Measurements from ENCODE around the gene RASAL2. TPM values are rescaled to one million over a fixed set of nuclear protein-coding genes. Genes with fewer than 3 reads are reported as not detected.

Gene RASAL2
- total and polyA plus RNA-seq, 4 donors: 1.9 to 37.3 (median 22.2) TPM

GRCh38 chr1:178262120-178262500, 168.2 kb downstream of the RASAL2 start:
- peaks cover 0 to 5% of the 10 kb centered on the region in 2 donors for H3K4me1 ChIP-seq (ENCODE audit: control insufficient read depth in 1 of 2, insufficient read depth in 2 of 2, low read length in 2 of 2)
- 5 to 7% methylated on average over 3 of the region's 3 CpGs for WGBS, 2 donors
- H3K27me3 ChIP-seq (ENCODE audit: control insufficient read depth in 1 of 2, insufficient read depth in 2 of 2, low read length in 1 of 2): no peaks in the 10 kb centered on the region
- H3K4me3 ChIP-seq (ENCODE audit: low read length in 2 of 2): no peak overlapping the region
- intact Hi-C loops (cut with DNase I): no loop called here
- H3K27ac ChIP-seq (ENCODE audit: low read depth in 1 of 2, low read length in 2 of 2): no peak overlapping the region
- H3K9me3 ChIP-seq (ENCODE audit: control insufficient read depth, low read length): no peaks in the 10 kb centered on the region
- DNase-seq (no peak), ATAC-seq (ENCODE audit: low FRiP score) (no peak)
- H3K36me3 ChIP-seq (ENCODE audit: control insufficient read depth in 1 of 2, insufficient read depth in 2 of 2, low read length in 1 of 2): no peaks in the 10 kb centered on the region

GRCh38 chr1:178263341-178263740, 169.4 kb downstream of the RASAL2 start:
- no peaks in the 10 kb centered on the region for H3K36me3 ChIP-seq (ENCODE audit: control insufficient read depth in 1 of 2, insufficient read depth in 2 of 2, low read length in 1 of 2)
- no peak overlapping the region for H3K27ac ChIP-seq (ENCODE audit: low read depth in 1 of 2, low read length in 2 of 2)
- H3K27me3 ChIP-seq (ENCODE audit: control insufficient read depth in 1 of 2, insufficient read depth in 2 of 2, low read length in 1 of 2): no peaks in the 10 kb centered on the region
- H3K4me1 ChIP-seq (ENCODE audit: control insufficient read depth in 1 of 2, insufficient read depth in 2 of 2, low read length in 2 of 2): peaks cover 0 to 5% of the 10 kb centered on the region in 2 donors
- whole genome bisulfite sequencing, 2 donors: 10% methylated on average over 2 of the region's 2 CpGs
- intact Hi-C loops (cut with DNase I): no loop called here
- no peaks in the 10 kb centered on the region for H3K9me3 ChIP-seq (ENCODE audit: control insufficient read depth, low read length)
- ATAC-seq (ENCODE audit: low FRiP score) (no peak), DNase-seq (no peak)
- H3K4me3 ChIP-seq (ENCODE audit: low read length in 2 of 2): no peak overlapping the region

GRCh38 chr1:178266113-178266512, 172.2 kb downstream of the RASAL2 start:
- Histone ChIP-seq H3K27me3 (ENCODE audit: control insufficient read depth in 1 of 2, insufficient read depth in 2 of 2, low read length in 1 of 2) (no peaks in the 10 kb centered on the region), H3K4me1 (ENCODE audit: control insufficient read depth in 1 of 2, insufficient read depth in 2 of 2, low read length in 2 of 2) (peaks cover 0 to 5% of the 10 kb centered on the region in 2 donors), H3K27ac (ENCODE audit: low read depth in 1 of 2, low read length in 2 of 2) (no peak overlapping the region), H3K9me3 (ENCODE audit: control insufficient read depth, low read length) (no peaks in the 10 kb centered on the region), H3K36me3 (ENCODE audit: control insufficient read depth in 1 of 2, insufficient read depth in 2 of 2, low read length in 1 of 2) (no peaks in the 10 kb centered on the region), H3K4me3 (ENCODE audit: low read length in 2 of 2) (no peak overlapping the region)
- intact Hi-C loops (cut with DNase I): no loop called here
- ATAC-seq (ENCODE audit: low FRiP score) (no peak), DNase-seq (no peak)
- WGBS, 2 donors: 97 to 99% methylated on average over 3 of the region's 3 CpGs

GRCh38 chr1:178266619-178267066, 172.7 kb downstream of the RASAL2 start:
- no peaks in the 10 kb centered on the region for H3K27me3 ChIP-seq (ENCODE audit: control insufficient read depth in 1 of 2, insufficient read depth in 2 of 2, low read length in 1 of 2)
- no peak overlapping the region for H3K4me3 ChIP-seq (ENCODE audit: low read length in 2 of 2)
- H3K4me1 ChIP-seq (ENCODE audit: control insufficient read depth in 1 of 2, insufficient read depth in 2 of 2, low read length in 2 of 2): peaks cover 0 to 5% of the 10 kb centered on the region in 2 donors
- 90 to 93% methylated on average over 4 of the region's 4 CpGs for WGBS, 2 donors
- no peaks in the 10 kb centered on the region for H3K36me3 ChIP-seq (ENCODE audit: control insufficient read depth in 1 of 2, insufficient read depth in 2 of 2, low read length in 1 of 2)
- no peak overlapping the region for H3K27ac ChIP-seq (ENCODE audit: low read depth in 1 of 2, low read length in 2 of 2)
- intact Hi-C loops (cut with DNase I): no loop called here
- H3K9me3 ChIP-seq (ENCODE audit: control insufficient read depth, low read length): no peaks in the 10 kb centered on the region
- DNase-seq (no peak), ATAC-seq (ENCODE audit: low FRiP score) (no peak)

- intact Hi-C loops (cut with DNase I): no loop called here
- no peak for ATAC-seq (ENCODE audit: low FRiP score)
- H3K4me3 ChIP-seq (ENCODE audit: low read length in 2 of 2): no peak overlapping the region
- no peak overlapping the region for H3K27ac ChIP-seq (ENCODE audit: low read depth in 1 of 2, low read length in 2 of 2)
- no peaks in the 10 kb centered on the region for H3K9me3 ChIP-seq (ENCODE audit: control insufficient read depth, low read length)
- no peaks in the 10 kb centered on the region for H3K36me3 ChIP-seq (ENCODE audit: control insufficient read depth in 1 of 2, insufficient read depth in 2 of 2, low read length in 1 of 2)
- DNase-seq: no peak
- 85 to 86% methylated on average over 3 of the region's 3 CpGs for WGBS, 2 donors
- no peaks in the 10 kb centered on the region for H3K27me3 ChIP-seq (ENCODE audit: control insufficient read depth in 1 of 2, insufficient read depth in 2 of 2, low read length in 1 of 2)
- H3K4me1 ChIP-seq (ENCODE audit: control insufficient read depth in 1 of 2, insufficient read depth in 2 of 2, low read length in 2 of 2): peaks cover 0 to 2% of the 10 kb centered on the region in 2 donors
These were observed 173.8 kb downstream of the RASAL2 start for GRCh38 chr1:178267646-178268094.

- H3K4me1 ChIP-seq (ENCODE audit: control insufficient read depth in 1 of 2, insufficient read depth in 2 of 2, low read length in 2 of 2): peaks cover 0 to 3% of the 10 kb centered on the region in 2 donors
- H3K4me3 ChIP-seq (ENCODE audit: low read length in 2 of 2): no peak overlapping the region
- ATAC-seq (ENCODE audit: low FRiP score) (no peak), DNase-seq (no peak)
- WGBS, 2 donors: 95 to 97% methylated on average over 1 of the region's 1 CpG
- intact Hi-C loops (cut with DNase I): no loop called here
- no peaks in the 10 kb centered on the region for H3K36me3 ChIP-seq (ENCODE audit: control insufficient read depth in 1 of 2, insufficient read depth in 2 of 2, low read length in 1 of 2)
- H3K27me3 ChIP-seq (ENCODE audit: control insufficient read depth in 1 of 2, insufficient read depth in 2 of 2, low read length in 1 of 2): no peaks in the 10 kb centered on the region
- no peaks in the 10 kb centered on the region for H3K9me3 ChIP-seq (ENCODE audit: control insufficient read depth, low read length)
- no peak overlapping the region for H3K27ac ChIP-seq (ENCODE audit: low read depth in 1 of 2, low read length in 2 of 2)
These were observed 177.6 kb downstream of the RASAL2 start for GRCh38 chr1:178271471-178271870.

- DNase-seq (no peak), ATAC-seq (ENCODE audit: low FRiP score) (no peak)
- H3K4me1 ChIP-seq (ENCODE audit: control insufficient read depth in 1 of 2, insufficient read depth in 2 of 2, low read length in 2 of 2): peaks cover 0 to 3% of the 10 kb centered on the region in 2 donors
- intact Hi-C loops (cut with DNase I): no loop called here
- no peaks in the 10 kb centered on the region for H3K27me3 ChIP-seq (ENCODE audit: control insufficient read depth in 1 of 2, insufficient read depth in 2 of 2, low read length in 1 of 2)
- no peaks in the 10 kb centered on the region for H3K9me3 ChIP-seq (ENCODE audit: control insufficient read depth, low read length)
- 74 to 82% methylated on average over 6 of the region's 6 CpGs for WGBS, 2 donors
- H3K4me3 ChIP-seq (ENCODE audit: low read length in 2 of 2): no peak overlapping the region
- no peak overlapping the region for H3K27ac ChIP-seq (ENCODE audit: low read depth in 1 of 2, low read length in 2 of 2)
- H3K36me3 ChIP-seq (ENCODE audit: control insufficient read depth in 1 of 2, insufficient read depth in 2 of 2, low read length in 1 of 2): no peaks in the 10 kb centered on the region
These were observed 180.0 kb downstream of the RASAL2 start for GRCh38 chr1:178273707-178274410.

GRCh38 chr1:178275049-178275448, 181.1 kb downstream of the RASAL2 start:
- Histone ChIP-seq H3K27me3 (ENCODE audit: control insufficient read depth in 1 of 2, insufficient read depth in 2 of 2, low read length in 1 of 2) (no peaks in the 10 kb centered on the region), H3K4me3 (ENCODE audit: low read length in 2 of 2) (no peak overlapping the region), H3K27ac (ENCODE audit: low read depth in 1 of 2, low read length in 2 of 2) (no peak overlapping the region), H3K9me3 (ENCODE audit: control insufficient read depth, low read length) (no peaks in the 10 kb centered on the region), H3K36me3 (ENCODE audit: control insufficient read depth in 1 of 2, insufficient read depth in 2 of 2, low read length in 1 of 2) (no peaks in the 10 kb centered on the region), H3K4me1 (ENCODE audit: control insufficient read depth in 1 of 2, insufficient read depth in 2 of 2, low read length in 2 of 2) (peaks cover 0 to 3% of the 10 kb centered on the region in 2 donors)
- no peak for DNase-seq
- ATAC-seq (ENCODE audit: low FRiP score): no peak
- intact Hi-C loops (cut with DNase I): no loop called here
- 94 to 96% methylated on average over 2 of the region's 2 CpGs for WGBS, 2 donors

GRCh38 chr1:178275553-178275952, 181.6 kb downstream of the RASAL2 start:
- no peaks in the 10 kb centered on the region for H3K27me3 ChIP-seq (ENCODE audit: control insufficient read depth in 1 of 2, insufficient read depth in 2 of 2, low read length in 1 of 2)
- no peak for ATAC-seq (ENCODE audit: low FRiP score)
- no peak overlapping the region for H3K27ac ChIP-seq (ENCODE audit: low read depth in 1 of 2, low read length in 2 of 2)
- WGBS, 2 donors: 95 to 97% methylated on average over 2 of the region's 2 CpGs
- H3K4me1 ChIP-seq (ENCODE audit: control insufficient read depth in 1 of 2, insufficient read depth in 2 of 2, low read length in 2 of 2): peaks cover 0 to 3% of the 10 kb centered on the region in 2 donors
- no peaks in the 10 kb centered on the region for H3K9me3 ChIP-seq (ENCODE audit: control insufficient read depth, low read length)
- no peaks in the 10 kb centered on the region for H3K36me3 ChIP-seq (ENCODE audit: control insufficient read depth in 1 of 2, insufficient read depth in 2 of 2, low read length in 1 of 2)
- intact Hi-C loops (cut with DNase I): no loop called here
- no peak for DNase-seq
- no peak overlapping the region for H3K4me3 ChIP-seq (ENCODE audit: low read length in 2 of 2)
